Measurements from ENCODE around the gene MGAT4A. TPM values are rescaled to one million over a fixed set of nuclear protein-coding genes. Genes with fewer than 3 reads are reported as not detected.

The MGAT4A gene
- total RNA-seq, 1 donor from 2014 or later, result 20.6 TPM

DNA sequence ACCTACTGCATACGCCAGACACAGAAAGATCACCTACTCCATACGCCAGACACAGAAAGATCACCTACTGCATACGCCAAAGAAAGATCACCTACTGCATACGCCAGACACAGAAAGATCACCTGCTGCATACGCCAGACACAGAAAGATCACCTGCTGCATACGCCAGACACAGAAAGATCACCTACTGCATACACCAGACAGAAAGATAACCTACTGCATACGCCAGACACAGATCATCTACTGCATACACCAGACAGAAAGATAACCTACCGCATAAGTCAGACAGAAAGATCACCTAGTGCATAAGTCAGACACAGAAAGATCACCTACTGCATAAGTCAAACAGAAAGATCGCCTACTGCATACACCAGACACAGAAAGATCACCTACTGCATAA lies 148.4 kb downstream of the MGAT4A start:
- H3K36me3 ChIP-seq, result peaks cover 0 to 23% of the 10 kb centered on the region in 2 donors

DNA sequence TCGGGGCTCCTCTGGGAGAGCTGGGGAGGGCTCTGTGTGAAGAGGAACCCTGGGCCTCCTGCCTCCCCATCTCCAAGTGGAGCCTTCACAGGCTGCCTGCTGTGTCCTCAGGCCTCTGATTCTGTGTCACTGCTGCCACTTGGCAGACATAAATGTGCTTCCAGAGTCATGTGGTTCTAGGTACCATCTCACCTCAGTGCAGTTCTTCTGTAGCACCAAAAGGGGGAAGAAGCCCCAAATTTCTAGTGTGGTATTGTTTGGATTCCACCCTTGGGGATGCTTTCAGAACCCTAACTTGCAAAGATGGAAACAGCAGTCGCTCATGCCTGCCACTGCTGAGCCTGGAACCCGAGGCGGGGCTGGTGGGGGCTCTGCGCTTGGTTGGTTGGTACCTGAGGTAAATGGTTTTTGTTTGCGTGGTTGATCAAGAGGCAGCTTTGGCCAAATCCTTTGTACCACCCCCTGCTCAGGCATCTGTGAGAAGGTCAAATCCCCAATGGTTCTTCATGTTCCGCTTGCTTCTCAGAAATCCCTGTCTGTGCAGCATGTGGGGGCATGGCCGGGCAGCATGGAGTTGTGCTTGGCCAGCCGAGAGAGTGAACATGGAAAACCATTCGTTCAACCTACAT lies 150.2 kb downstream of the MGAT4A start:
- DNase-seq (ENCODE audit: extremely low spot score in 2 of 2), result peak in 1 of 2 donors; percentile 70
- Histone ChIP-seq H3K36me3 (peaks cover 0 to 29% of the 10 kb centered on the region in 2 donors), H3K27ac (no peak overlapping the region), H3K4me3 (no peak overlapping the region), H3K9me3 (no peaks in the 10 kb centered on the region), H3K4me1 (no peaks in the 10 kb centered on the region), H3K27me3 (no peaks in the 10 kb centered on the region)
- TF ChIP-seq POLR2AphosphoS5 (IDR thresholded peaks at IDR 0.05; ENCODE audit: insufficient read depth in 1 of 2, low read depth in 1 of 2) (no peak), CTCF (IDR thresholded peaks at IDR 0.05) (no peak), POLR2A (IDR thresholded peaks at IDR 0.05) (no peak)
- intact Hi-C loops (cut with DNase I), result no loop called here

More for the DNA sequence above, 148.4 kb downstream of the MGAT4A start:
- intact Hi-C loops (cut with DNase I), result no loop called here
- H3K4me1 ChIP-seq, result no peaks in the 10 kb centered on the region
- peak in 1 of 2 donors; percentile 18 for DNase-seq (ENCODE audit: extremely low spot score in 2 of 2)
- TF ChIP-seq POLR2AphosphoS5 (IDR thresholded peaks at IDR 0.05; ENCODE audit: insufficient read depth in 1 of 2, low read depth in 1 of 2), result no peak
- TF ChIP-seq CTCF (IDR thresholded peaks at IDR 0.05), result no peak
- TF ChIP-seq POLR2A (IDR thresholded peaks at IDR 0.05), result no peak
- no peak overlapping the region for H3K27ac ChIP-seq
- no peaks in the 10 kb centered on the region for H3K9me3 ChIP-seq
- no peak overlapping the region for H3K4me3 ChIP-seq
- H3K27me3 ChIP-seq, result no peaks in the 10 kb centered on the region

DNA sequence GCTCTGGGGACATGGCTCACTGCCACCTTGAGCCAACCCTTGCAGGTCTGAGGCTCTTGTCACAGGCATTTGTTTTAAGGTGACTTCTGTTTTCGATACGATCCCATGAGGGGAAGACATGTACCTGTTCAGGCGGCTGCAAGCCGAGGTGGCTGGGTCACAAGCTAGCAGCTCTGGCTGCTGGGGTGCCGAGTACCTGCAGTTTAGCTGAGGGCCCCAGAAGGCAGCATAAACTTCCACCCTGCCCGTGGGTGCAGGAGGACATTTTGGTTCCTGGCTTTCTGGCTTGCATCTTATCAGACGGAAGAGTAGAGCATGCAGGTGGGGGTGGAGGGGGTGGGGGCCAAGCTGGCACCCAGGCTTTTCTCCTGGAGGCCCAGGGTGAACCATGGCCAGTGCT lies 151.0 kb downstream of the MGAT4A start:
- Histone ChIP-seq H3K27ac (no peak overlapping the region), H3K27me3 (no peaks in the 10 kb centered on the region), H3K4me3 (no peak overlapping the region), H3K4me1 (no peaks in the 10 kb centered on the region), H3K9me3 (no peaks in the 10 kb centered on the region), H3K36me3 (peaks cover 0 to 35% of the 10 kb centered on the region in 2 donors)
- TF ChIP-seq POLR2AphosphoS5 (IDR thresholded peaks at IDR 0.05; ENCODE audit: insufficient read depth in 1 of 2, low read depth in 1 of 2) (no peak), CTCF (IDR thresholded peaks at IDR 0.05) (no peak), POLR2A (IDR thresholded peaks at IDR 0.05) (no peak)
- DNase-seq (ENCODE audit: extremely low spot score in 2 of 2), result peak in 1 of 2 donors; percentile 62
- intact Hi-C loops (cut with DNase I), result no loop called here

- H3K36me3 ChIP-seq, result peaks cover 0 to 40% of the 10 kb centered on the region in 2 donors
- intact Hi-C loops (cut with DNase I), result no loop called here
- H3K27ac ChIP-seq, result no peak overlapping the region
- H3K9me3 ChIP-seq, result no peaks in the 10 kb centered on the region
- H3K4me3 ChIP-seq, result no peak overlapping the region
- H3K27me3 ChIP-seq, result no peaks in the 10 kb centered on the region
- no peaks in the 10 kb centered on the region for H3K4me1 ChIP-seq
- DNase-seq (ENCODE audit: extremely low spot score in 2 of 2), result peak; percentile 52 to 71
- no peak for TF ChIP-seq CTCF (IDR thresholded peaks at IDR 0.05)
- TF ChIP-seq POLR2AphosphoS5 (IDR thresholded peaks at IDR 0.05; ENCODE audit: insufficient read depth in 1 of 2, low read depth in 1 of 2), result no peak
- no peak for TF ChIP-seq POLR2A (IDR thresholded peaks at IDR 0.05)
Measured at GRCh38 chr2:98578231-98578630, 152.7 kb downstream of the MGAT4A start.

GRCh38 chr2:98577313-98577712 lies 153.6 kb downstream of the MGAT4A start:
- TF ChIP-seq POLR2AphosphoS5 (IDR thresholded peaks at IDR 0.05; ENCODE audit: insufficient read depth in 1 of 2, low read depth in 1 of 2) (no peak), CTCF (IDR thresholded peaks at IDR 0.05) (no peak), POLR2A (IDR thresholded peaks at IDR 0.05) (no peak)
- Histone ChIP-seq H3K27me3 (no peaks in the 10 kb centered on the region), H3K9me3 (no peaks in the 10 kb centered on the region), H3K36me3 (peaks cover 0 to 34% of the 10 kb centered on the region in 2 donors), H3K27ac (no peak overlapping the region), H3K4me1 (no peaks in the 10 kb centered on the region), H3K4me3 (no peak overlapping the region)
- intact Hi-C loops (cut with DNase I), result no loop called here
- peak in 1 of 2 donors; percentile 58 for DNase-seq (ENCODE audit: extremely low spot score in 2 of 2)

Data from vagina (tissue), 2 donors.